GM12891 (cell line): ENCODE data around the gene LHFPL6.

ENCODE experiments used
- POLR2A ChIP-seq: IDR thresholded peaks from 2 replicates; pipeline ENCODE4 v1.6.1; 2011; ENCODE audit warnings: low read depth, low read length, control low read depth
- POLR2AphosphoS5 ChIP-seq: IDR thresholded peaks from 2 replicates; pipeline ENCODE4 v1.6.1; 2011; ENCODE audit warnings: low read depth, low read length, control low read depth
- TAF1 ChIP-seq: IDR thresholded peaks from 2 replicates; pipeline ENCODE4 v1.6.1; 2011; ENCODE audit warnings: low read depth, low read length, control low read depth

GRCh38 chr13:39556866-39557265 is 46.1 kb downstream of the LHFPL6 start:
- no peak for TF ChIP-seq POLR2A
- no peak for TF ChIP-seq POLR2AphosphoS5
- TF ChIP-seq TAF1 = no peak
